ENCODE data around the gene CALB2.

DNA sequence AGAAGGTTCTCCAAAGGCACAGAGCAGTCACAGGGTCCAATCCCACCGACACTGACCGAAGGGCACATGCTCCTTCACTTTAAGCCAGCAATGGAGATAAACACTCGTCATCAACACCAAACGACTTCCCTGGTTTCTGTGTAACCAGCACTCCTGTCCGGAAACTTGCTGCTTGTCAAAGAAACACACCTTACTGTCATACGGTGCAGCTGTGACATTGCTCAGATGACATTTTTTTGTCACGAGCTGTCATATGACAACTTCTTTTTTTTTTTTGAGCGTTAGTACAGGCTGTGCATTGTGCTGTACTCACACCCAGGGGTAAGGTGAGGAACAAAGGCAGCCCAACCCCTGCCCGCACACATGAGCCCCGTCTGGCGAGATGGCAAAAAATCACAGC, 44.2 kb downstream of the CALB2 start:
- TF ChIP-seq POLR2AphosphoS5 (IDR thresholded peaks at IDR 0.05; ENCODE audit: borderline replicate concordance, low read depth, low read length) (no peak), EZH2 (IDR thresholded peaks at IDR 0.05) (no peak), FOXP2 (optimal IDR thresholded peaks at IDR 0.05; ENCODE audit: control extremely low read depth, extremely low read length, insufficient read depth) (no peak)
